ENCODE data around the gene ZGRF1.
"Not testable (repeated sequence)": the region's sequence is repeated elsewhere in the genome, so short reads cannot be mapped to it uniquely, and the experiment has no call there.

Gene ZGRF1

DNA sequence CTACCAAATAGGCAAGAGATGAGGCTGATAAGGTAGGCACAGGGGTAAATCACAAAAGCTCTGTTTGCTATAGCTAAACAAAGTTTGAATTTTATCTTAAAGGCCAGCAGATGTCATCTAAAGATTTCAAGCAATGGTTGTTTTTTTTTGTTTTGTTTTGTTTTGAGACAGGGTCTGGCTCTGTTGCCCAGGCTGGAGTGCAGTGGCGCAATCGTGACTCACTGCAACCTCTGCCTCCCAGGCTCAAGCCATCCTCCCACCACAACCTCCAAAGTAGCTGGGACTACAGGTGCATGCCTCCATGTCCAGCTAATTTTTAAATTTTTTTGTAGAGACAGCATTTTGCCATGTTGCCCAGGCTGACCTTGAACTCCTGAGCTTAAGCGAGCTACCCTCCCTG lies 77.7 kb downstream of the ZGRF1 start:
- no peak for DNase-seq (ENCODE audit: low read depth, low spot score)
- H3K27ac ChIP-seq, result no peak overlapping the region

DNA sequence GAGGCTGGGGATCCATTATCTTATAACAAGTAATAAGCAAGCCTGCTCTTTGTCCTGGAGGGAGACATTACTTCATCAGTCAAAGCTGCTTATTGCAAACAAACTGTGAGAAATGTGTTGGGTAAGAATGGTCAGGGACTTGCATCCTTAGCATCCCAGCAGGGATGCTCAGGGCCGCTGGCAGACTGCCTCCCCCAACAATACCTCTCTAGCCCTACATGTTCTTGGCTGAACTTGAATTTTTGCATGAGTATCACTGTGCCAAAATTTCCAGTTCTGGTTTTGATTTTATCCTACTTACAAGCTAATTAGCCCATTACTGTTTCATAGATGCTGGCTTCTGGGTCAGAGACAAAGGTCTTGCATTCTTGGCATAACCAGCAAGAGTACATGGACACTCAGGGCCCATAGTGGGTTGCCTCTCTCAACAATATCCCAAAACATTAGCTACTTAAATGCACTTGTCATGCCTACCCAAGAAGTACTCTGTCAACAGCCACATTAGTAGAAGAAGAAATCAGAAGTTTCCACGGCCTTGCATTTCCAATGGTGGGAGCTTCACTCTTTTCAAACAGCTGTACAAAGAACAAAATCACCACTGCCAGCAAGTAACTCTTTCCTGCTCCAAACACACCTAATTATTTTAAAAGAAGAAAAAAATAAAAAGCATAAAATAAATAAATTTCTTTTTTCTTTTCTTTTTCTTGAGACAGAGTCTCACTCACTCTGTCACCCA lies 78.9 kb downstream of the ZGRF1 start:
- no peak overlapping the region for H3K27ac ChIP-seq
- DNase-seq (ENCODE audit: low read depth, low spot score), result no peak

DNA sequence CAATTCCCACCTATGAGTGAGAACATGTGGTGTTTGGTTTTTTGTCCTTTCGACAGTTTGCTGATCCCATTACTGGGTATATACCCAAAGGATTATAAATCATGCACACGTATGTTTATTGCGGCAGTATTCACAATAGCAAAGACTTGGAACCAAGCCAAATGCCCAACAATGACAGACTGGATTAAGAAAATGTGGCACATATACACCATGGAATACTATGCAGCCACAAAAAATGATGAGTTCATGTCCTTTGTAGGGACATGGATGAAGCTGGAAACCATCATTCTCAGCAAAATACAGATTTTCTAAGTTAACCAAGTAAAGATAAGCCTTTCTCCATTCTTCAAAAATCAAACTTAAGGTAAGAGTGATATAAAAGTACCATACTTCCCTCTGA lies 82.4 kb downstream of the ZGRF1 start:
- H3K27ac ChIP-seq; DNase-seq (ENCODE audit: low read depth, low spot score): not testable (repeated sequence)

DNA sequence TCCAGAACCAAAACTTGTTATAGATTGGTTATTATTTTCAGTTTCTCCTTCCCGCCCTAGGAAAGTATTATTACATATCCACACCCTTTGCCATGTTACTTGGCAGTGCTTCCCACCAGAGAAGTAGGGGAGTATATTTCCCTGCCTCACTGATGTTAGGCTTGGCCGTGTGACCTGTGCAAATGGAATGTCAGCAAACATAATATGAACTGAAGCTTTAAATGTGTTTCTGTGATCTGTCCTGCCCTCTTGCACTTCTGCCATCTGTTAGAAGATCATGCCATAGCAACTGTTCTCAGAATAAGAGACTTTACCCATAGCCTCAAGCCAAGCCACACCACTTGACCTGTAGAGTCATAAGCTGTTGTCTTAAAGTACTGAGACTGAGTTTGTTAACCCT lies 84.0 kb downstream of the ZGRF1 start:
- peak overlapping the region; percentile 25 for H3K27ac ChIP-seq
- DNase-seq (ENCODE audit: low read depth, low spot score), result peak; percentile 26

GRCh38 chr4:112550728-112551127 lies 86.0 kb downstream of the ZGRF1 start:
- peak overlapping the region; percentile 4 for H3K27ac ChIP-seq
- DNase-seq (ENCODE audit: low read depth, low spot score), result peak; percentile 18

DNA sequence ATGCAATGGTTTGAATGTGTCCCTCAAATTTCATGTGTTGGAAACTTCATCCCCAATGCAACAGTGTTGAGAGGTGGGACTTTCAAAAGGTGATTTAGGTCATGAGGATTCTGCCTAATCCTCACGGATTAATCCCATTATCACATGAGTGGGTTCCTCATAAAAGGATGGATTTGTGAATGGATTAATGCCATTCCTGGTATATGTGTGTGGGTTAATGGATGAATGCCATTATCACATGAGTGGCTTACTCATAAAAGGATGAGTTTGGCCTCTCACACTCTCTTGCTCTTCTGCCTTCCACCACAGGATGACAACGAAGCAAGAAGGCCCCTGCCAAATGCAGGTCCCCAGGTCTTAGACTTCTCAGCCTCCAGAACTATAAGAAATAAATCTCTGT lies 90.2 kb downstream of the ZGRF1 start:
- no peak for DNase-seq (ENCODE audit: low read depth, low spot score)

GRCh38 chr4:112545346-112545745 lies 91.4 kb downstream of the ZGRF1 start:
- H3K27ac ChIP-seq, result no peak overlapping the region
- DNase-seq (ENCODE audit: low read depth, low spot score), result no peak

More for the DNA sequence above, 90.2 kb downstream of the ZGRF1 start:
- H3K27ac ChIP-seq, result no peak overlapping the region

- H3K27ac ChIP-seq, result no peak overlapping the region
- DNase-seq (ENCODE audit: low read depth, low spot score), result no peak
These were observed 96.0 kb downstream of the ZGRF1 start for GRCh38 chr4:112540695-112541094.

DNA sequence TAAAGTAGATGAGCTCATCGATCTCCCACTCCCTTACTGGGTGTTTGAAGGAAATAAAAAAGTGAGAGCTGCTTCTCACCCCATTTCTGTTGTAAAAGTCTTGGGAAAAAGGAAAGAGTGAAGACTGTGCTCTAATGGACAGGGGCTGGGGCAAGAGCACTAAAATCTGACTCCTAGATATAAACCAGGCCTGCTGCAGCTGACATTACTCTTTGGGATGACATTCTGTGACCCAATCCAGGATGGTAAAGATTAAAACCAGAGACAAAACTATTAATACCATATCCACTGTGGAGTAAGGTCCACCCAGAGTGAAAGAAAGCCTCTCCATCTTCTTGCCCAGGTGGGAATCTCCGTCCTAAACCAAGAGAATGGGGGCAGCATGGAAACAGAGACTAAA lies 100.6 kb downstream of the ZGRF1 start:
- H3K27ac ChIP-seq, result no peak overlapping the region
- no peak for DNase-seq (ENCODE audit: low read depth, low spot score)

- no peak for DNase-seq (ENCODE audit: low read depth, low spot score)
- H3K27ac ChIP-seq, result no peak overlapping the region
These were observed 104.4 kb downstream of the ZGRF1 start for GRCh38 chr4:112532267-112532666.

GRCh38 chr4:112531146-112531545 lies 105.6 kb downstream of the ZGRF1 start:
- no peak overlapping the region for H3K27ac ChIP-seq
- no peak for DNase-seq (ENCODE audit: low read depth, low spot score)

- no peak overlapping the region for H3K27ac ChIP-seq
- no peak for DNase-seq (ENCODE audit: low read depth, low spot score)
These were observed 110.6 kb downstream of the ZGRF1 start for GRCh38 chr4:112526061-112526460.

DNA sequence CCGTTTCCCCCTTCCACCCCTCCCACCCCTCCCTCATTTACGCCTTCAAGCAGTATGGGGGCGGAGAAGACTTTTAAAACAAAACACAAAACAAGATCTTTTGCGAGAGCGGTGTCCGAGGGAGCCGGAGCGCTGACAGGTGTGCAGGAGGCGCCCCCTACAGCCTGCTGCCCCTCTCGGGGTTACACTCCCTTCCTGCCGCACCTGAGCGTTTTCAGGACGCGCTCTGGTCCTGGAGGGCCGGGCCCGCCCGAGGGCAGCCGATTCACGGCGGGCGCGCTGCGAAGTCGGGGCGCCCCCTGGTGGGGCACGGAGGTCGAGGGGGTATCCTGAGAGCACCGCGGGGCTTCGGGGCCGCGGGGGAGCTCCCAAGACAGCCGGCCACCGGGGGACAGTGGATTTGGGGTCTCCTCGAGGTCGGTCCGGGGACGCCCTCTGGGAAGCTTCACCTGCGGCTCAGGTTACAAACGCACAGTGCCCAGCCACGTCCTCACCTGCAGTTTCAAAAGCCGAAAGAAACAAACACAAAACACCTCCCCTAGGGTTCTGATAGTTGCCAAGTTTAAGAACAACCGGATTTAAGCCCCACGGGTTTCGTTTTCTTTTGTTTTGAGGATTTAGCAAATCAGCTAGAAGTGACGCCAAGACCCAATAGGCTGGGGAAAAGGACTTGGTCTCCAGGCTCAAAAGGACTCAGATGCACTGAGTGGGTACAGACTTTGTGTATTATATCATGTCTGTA lies 112.8 kb downstream of the ZGRF1 start:
- DNase-seq (ENCODE audit: low read depth, low spot score), result no peak
- H3K27ac ChIP-seq, result no peak overlapping the region

- no peak for DNase-seq (ENCODE audit: low read depth, low spot score)
- no peak overlapping the region for H3K27ac ChIP-seq
These were observed 113.5 kb downstream of the ZGRF1 start for GRCh38 chr4:112523008-112523721.

DNA sequence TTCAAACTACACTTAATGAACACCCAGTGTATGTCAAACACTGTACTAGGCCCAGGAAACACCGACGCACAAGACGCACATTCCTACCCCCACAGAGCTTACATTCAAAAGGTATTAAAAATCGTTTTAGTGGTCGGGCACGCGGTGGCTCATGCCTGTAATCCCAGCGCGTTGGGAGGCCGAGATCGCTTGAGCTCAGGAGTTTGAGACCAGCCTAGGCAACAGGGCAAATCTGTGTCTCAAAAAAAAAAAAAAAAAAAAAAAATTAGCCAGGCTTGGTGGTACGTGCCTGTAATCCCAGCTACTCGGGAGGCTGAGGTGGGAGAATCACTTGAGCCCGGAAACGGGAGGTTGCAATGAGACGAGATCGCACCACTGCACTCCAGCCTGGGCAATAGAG lies 114.3 kb downstream of the ZGRF1 start:
- not testable (repeated sequence) for DNase-seq (ENCODE audit: low read depth, low spot score); H3K27ac ChIP-seq

GRCh38 chr4:112521123-112522023 lies 115.3 kb downstream of the ZGRF1 start:
- DNase-seq (ENCODE audit: low read depth, low spot score), result no peak
- H3K27ac ChIP-seq, result no peak overlapping the region

GRCh38 chr4:112520598-112521122 lies 116.0 kb downstream of the ZGRF1 start:
- no peak for DNase-seq (ENCODE audit: low read depth, low spot score)
- no peak overlapping the region for H3K27ac ChIP-seq

DNA sequence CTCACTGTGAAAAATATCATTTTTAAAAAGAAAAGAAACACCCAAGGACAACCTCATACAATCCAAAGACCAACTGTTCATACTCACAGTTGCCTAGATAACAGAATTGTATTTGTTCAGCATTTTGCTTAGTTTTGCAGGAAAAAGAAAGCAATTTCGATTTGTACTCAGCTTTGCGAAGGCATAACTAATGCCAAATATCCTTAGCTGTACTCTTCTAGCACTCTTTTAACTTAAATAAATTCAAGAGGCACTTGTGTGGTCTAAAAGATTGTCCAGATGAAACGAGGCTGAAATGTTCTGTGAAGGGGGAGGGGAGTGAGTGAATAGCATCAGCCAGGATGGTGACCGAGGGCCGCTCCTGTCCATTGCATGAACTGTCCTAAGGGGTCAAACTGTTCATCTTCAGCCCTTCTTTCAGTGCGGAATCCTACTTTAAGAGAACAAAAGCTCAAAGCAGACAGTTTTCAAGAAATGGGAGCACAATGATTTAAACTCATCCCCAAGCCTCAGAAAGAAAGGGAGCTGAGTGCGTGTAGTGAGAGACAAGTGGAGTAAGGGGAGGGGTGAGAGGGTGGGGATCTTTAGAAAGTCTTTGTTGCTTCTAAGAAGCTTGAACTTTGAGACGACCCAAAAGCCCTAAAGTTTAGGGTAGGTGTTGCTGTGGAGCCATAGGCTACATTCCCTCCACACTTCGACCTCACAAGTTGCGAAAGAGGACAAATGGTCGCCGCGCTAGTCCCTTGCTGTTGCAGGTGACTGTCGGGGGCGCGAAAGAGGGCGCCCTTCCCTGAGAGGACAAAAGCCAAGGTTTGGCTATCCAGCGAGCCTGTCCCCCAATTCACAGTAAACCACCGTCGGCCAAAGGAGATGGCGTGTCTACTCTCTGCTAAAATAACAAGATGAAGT lies 116.8 kb downstream of the ZGRF1 start:
- no peak overlapping the region for H3K27ac ChIP-seq
- no peak for DNase-seq (ENCODE audit: low read depth, low spot score)

DNA sequence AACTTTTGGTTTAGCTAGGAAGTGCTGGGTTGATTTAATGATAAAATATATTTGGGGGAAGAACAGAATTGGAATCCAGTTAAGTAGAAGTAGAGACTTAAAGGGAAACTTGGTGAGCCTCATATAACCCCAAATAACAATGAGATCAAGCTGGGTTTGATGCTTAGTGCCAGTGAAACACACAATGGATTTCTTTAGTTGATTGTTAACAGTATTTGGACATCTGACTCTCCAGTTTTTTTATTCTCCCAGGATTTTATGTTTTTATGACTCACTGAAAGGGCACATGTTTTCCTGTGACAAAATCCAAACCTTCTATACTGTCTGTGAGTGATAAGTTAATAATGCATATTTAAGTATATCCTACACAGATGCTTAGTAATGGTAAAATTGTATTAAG lies 118.0 kb downstream of the ZGRF1 start:
- DNase-seq (ENCODE audit: low read depth, low spot score), result no peak
- H3K27ac ChIP-seq, result no peak overlapping the region

Data from epithelial cell of prostate (primary cell).